Breast epithelium (tissue), 3 donors: Measurements from ENCODE around the gene NSMF.

ENCODE experiments used
- CTCF ChIP-seq, 3 donors: fragments of 450-650 bp; IDR thresholded peaks; one replicate each; pipeline ENCODE4 v1.5.1; 2016 to 2017; ENCODE audit warnings: antibody characterized with exemption in 3 of 3, mild to moderate bottlenecking in 3 of 3, moderate library complexity in 3 of 3
- POLR2A ChIP-seq: fragments of 450-650 bp; IDR thresholded peaks from one replicate; pipeline ENCODE4 v1.6.1; 2016; ENCODE audit warnings: antibody characterized with exemption, mild to moderate bottlenecking, moderate library complexity
- POLR2AphosphoS5 ChIP-seq, 3 donors: sonication (generic); formaldehyde crosslinking; IDR thresholded peaks; one replicate each; pipeline ENCODE4 v1.6.1; 2017; ENCODE audit warnings: antibody characterized with exemption in 3 of 3

- TF ChIP-seq CTCF (IDR thresholded peaks at IDR 0.05): no peak
- no peak for TF ChIP-seq POLR2A
- no peak for TF ChIP-seq POLR2AphosphoS5 (IDR thresholded peaks at IDR 0.05)
Observed at GRCh38 chr9:137430723-137431415, 28.3 kb downstream of the NSMF start.
